Liver (tissue), 9 donors: ENCODE results near the gene SPATA16. TPM values are rescaled to one million over a fixed set of nuclear protein-coding genes. Genes with fewer than 3 reads are reported as not detected.

Source experiments
- DNase-seq: peaks from one replicate; pipeline ENCODE4 v3.0.0-alpha.2; 2017; ENCODE audit warnings: low spot score
- H3K27ac ChIP-seq, 2 donors: one replicate each; pipeline ENCODE4 v1.7.0; 2013; ENCODE audit warnings: inconsistent platforms in 2 of 2, low read length in 2 of 2, control low read depth in 1 of 2, low read depth in 1 of 2, mild to moderate bottlenecking in 1 of 2
- H3K27me3 ChIP-seq, 4 donors: one replicate each; pipeline versions ENCODE4 v1.6.1 to v1.7.0; 2013; ENCODE audit warnings: low read length in 3 of 4, inconsistent platforms in 1 of 4, mild to moderate bottlenecking in 1 of 4, moderate library complexity in 1 of 4; ENCODE audit not compliant: control insufficient read depth in 4 of 4, insufficient read depth in 4 of 4
- H3K36me3 ChIP-seq, 4 donors: one replicate each; pipeline versions ENCODE4 v1.6.1 to v1.7.0; 2013; ENCODE audit warnings: low read length in 3 of 4, mild to moderate bottlenecking in 3 of 4, low read depth in 1 of 4, moderate library complexity in 1 of 4; ENCODE audit not compliant: control insufficient read depth in 4 of 4, insufficient read depth in 3 of 4
- H3K4me1 ChIP-seq, 4 donors: one replicate each; pipeline versions ENCODE4 v1.6.1 to v1.7.0; 2013; ENCODE audit warnings: low read length in 3 of 4, mild to moderate bottlenecking in 3 of 4, moderate library complexity in 1 of 4; ENCODE audit not compliant: control insufficient read depth in 4 of 4, insufficient read depth in 4 of 4
- H3K4me3 ChIP-seq, 3 donors: one replicate each; pipeline versions ENCODE4 v1.6.1 to v1.7.0; 2013; ENCODE audit warnings: low read length in 3 of 3, control low read depth in 1 of 3, low read depth in 1 of 3, mild to moderate bottlenecking in 1 of 3
- H3K9ac ChIP-seq, 2 donors: one replicate each; pipeline ENCODE4 v1.7.0; 2013; ENCODE audit warnings: low read length in 2 of 2, mild to moderate bottlenecking in 2 of 2, moderate library complexity in 2 of 2, control low read depth in 1 of 2, low read depth in 1 of 2
- H3K9me3 ChIP-seq, 4 donors: one replicate each; pipeline versions ENCODE4 v1.6.1 to v1.7.0; 2013; ENCODE audit warnings: low read length in 3 of 4; ENCODE audit not compliant: control insufficient read depth in 4 of 4
- ATF3 ChIP-seq: IDR thresholded peaks from 2 replicates; pipeline ENCODE4 v1.6.1; 2016; ENCODE audit warnings: antibody characterized with exemption
- CTCF ChIP-seq: fragments of 150-350 bp; IDR thresholded peaks from 2 replicates; pipeline ENCODE4 v1.5.1; 2017; ENCODE audit warnings: improper control_type of control experiment, low read depth, low read length; ENCODE audit not compliant: missing input control
- EGR1 ChIP-seq, 2 donors: IDR thresholded peaks; 2 replicates each; pipeline ENCODE4 v1.6.1; 2016 to 2018; ENCODE audit warnings: antibody characterized with exemption in 2 of 2, low read depth in 2 of 2
- FOXA1 ChIP-seq: IDR thresholded peaks from 2 replicates; pipeline ENCODE4 v1.6.1; 2016; ENCODE audit warnings: antibody characterized with exemption
- FOXA2 ChIP-seq: IDR thresholded peaks from 2 replicates; pipeline ENCODE4 v1.6.1; 2016; ENCODE audit warnings: antibody characterized with exemption
- GABPA ChIP-seq, 2 donors: IDR thresholded peaks in 1 of 2; conservative IDR thresholded peaks in 1 of 2; 2 replicates each; pipeline ENCODE4 v1.6.1; 2016; ENCODE audit warnings: antibody characterized with exemption in 2 of 2, mild to moderate bottlenecking in 1 of 2, moderate library complexity in 1 of 2
- HNF4A ChIP-seq, 2 donors: conservative IDR thresholded peaks; 2 replicates each; pipeline ENCODE4 v1.6.1; 2016; ENCODE audit warnings: antibody characterized with exemption in 2 of 2, mild to moderate bottlenecking in 2 of 2
- HNF4G ChIP-seq: IDR thresholded peaks from 2 replicates; pipeline ENCODE4 v1.6.1; 2016; ENCODE audit warnings: antibody characterized with exemption
- JUND ChIP-seq, 2 donors: IDR thresholded peaks; 2 replicates each; pipeline ENCODE4 v1.6.1; 2016; ENCODE audit warnings: antibody characterized with exemption in 2 of 2
- MAX ChIP-seq: IDR thresholded peaks from 2 replicates; pipeline ENCODE4 v1.6.1; 2016; ENCODE audit warnings: antibody characterized with exemption
- NR2F2 ChIP-seq: IDR thresholded peaks from 2 replicates; pipeline ENCODE4 v1.6.1; 2016; ENCODE audit warnings: antibody characterized with exemption
- REST ChIP-seq: IDR thresholded peaks from 2 replicates; pipeline ENCODE4 v1.6.1; 2016; ENCODE audit warnings: antibody characterized with exemption, mild to moderate bottlenecking
- RXRA ChIP-seq, 2 donors: IDR thresholded peaks; 2 replicates each; pipeline ENCODE4 v1.6.1; 2017 to 2018; ENCODE audit warnings: antibody characterized with exemption in 2 of 2, mild to moderate bottlenecking in 1 of 2
- SP1 ChIP-seq: IDR thresholded peaks from 2 replicates; pipeline ENCODE4 v1.6.1; 2018; ENCODE audit warnings: antibody characterized with exemption, mild to moderate bottlenecking
- ZBTB33 ChIP-seq: IDR thresholded peaks from 2 replicates; pipeline ENCODE4 v1.6.1; 2016; ENCODE audit warnings: antibody characterized with exemption
- WGBS: extraction: QIAGEN DNeasy Blood & Tissue Kit; methylation state at CpG from one replicate; pipeline ENCODE4 v1.1.7; 2013; 5-methylcytosine and 5-hydroxymethylcytosine counted together
- polyA plus RNA-seq, 2 donors: library from polyadenylated mRNA; stranded (reverse) in 1 of 2; unstranded in 1 of 2; fragments of 200-250 nt in 1 of 2; fragments of >200 nt in 1 of 2; fragmentation: Nextera tagmentation in 1 of 2; extraction: Ambion mirVana in 1 of 2; gene quantifications; one replicate each; pipeline versions ENCODE4 v1.2.1 to v1.2.3, GENCODE V29; 2013 to 2015
- total RNA-seq, 2 donors: library from RNA; depleted of rRNA; stranded (reverse); fragments of >200 nt; gene quantifications; one replicate each; pipeline ENCODE4 v1.2.3, GENCODE V29; 2014
- donor health status: healthy.
- donor health status: healthy.
- donor health status: healthy.
- donor health status: healthy.
- donor health status: healthy.

The SPATA16 gene
- total and polyA plus RNA-seq, 4 donors = not detected

- 89% methylated on average over 3 of the region's 3 CpGs for WGBS
Observed at GRCh38 chr3:173028351-173028750, 112.7 kb downstream of the SPATA16 start.

More at GRCh38 chr3:173028351-173028750, 112.7 kb downstream of the SPATA16 start:
- no peak for DNase-seq
- no peaks in the 10 kb centered on the region for H3K9me3 ChIP-seq
- TF ChIP-seq CTCF (no peak), HNF4G (no peak), FOXA2 (no peak), RXRA (IDR thresholded peaks at IDR 0.05) (no peak), GABPA (IDR thresholded peaks at IDR 0.05 in 1 of 2, conservative IDR thresholded peaks at IDR 0.05 in 1 of 2) (no peak), NR2F2 (no peak), ATF3 (no peak), FOXA1 (no peak), MAX (no peak), ZBTB33 (no peak), HNF4A (conservative IDR thresholded peaks at IDR 0.05) (no peak), SP1 (no peak), JUND (IDR thresholded peaks at IDR 0.05) (no peak), REST (no peak), EGR1 (IDR thresholded peaks at IDR 0.05; ENCODE audit: low read depth in 2 of 2) (no peak)
- no peaks in the 10 kb centered on the region for H3K27me3 ChIP-seq
- no peak overlapping the region for H3K9ac ChIP-seq
- H3K4me1 ChIP-seq = no peaks in the 10 kb centered on the region
- H3K36me3 ChIP-seq = no peaks in the 10 kb centered on the region
- H3K27ac ChIP-seq = no peak overlapping the region
- no peak overlapping the region for H3K4me3 ChIP-seq
